Fibroblast of the aortic adventitia (primary cell): ENCODE measurements around the gene USP36. TPM values are rescaled to one million over a fixed set of nuclear protein-coding genes. Genes with fewer than 3 reads are reported as not detected.

Experiments used
- DNase-seq: peaks from one replicate; pipeline ENCODE4 v3.0.0-alpha.2; 2010; ENCODE audit warnings: low read depth
- H3K4me3 ChIP-seq: 2 replicates; pipeline ENCODE4 v1.5.1; 2011; ENCODE audit warnings: low read depth, mild to moderate bottlenecking, control low read depth, low read length, moderate library complexity
- CTCF ChIP-seq: IDR thresholded peaks from 2 replicates; pipeline ENCODE4 v1.5.1; 2011; ENCODE audit warnings: mild to moderate bottlenecking, low read length, control low read depth, inconsistent platforms; ENCODE audit not compliant: insufficient read depth
- total RNA-seq: library from RNA; depleted of rRNA; stranded (reverse); fragments of >200 nt; gene quantifications from 2 replicates; pipeline ENCODE4 v1.2.3, GENCODE V29; 2012; ENCODE audit warnings: low replicate concordance

Gene USP36
- total RNA-seq, 1 donor, result 36.7 TPM

- H3K4me3 ChIP-seq, result no peak overlapping the region
- no peak for DNase-seq
- no peak for TF ChIP-seq CTCF
Measured at GRCh38 chr17:78797213-78797612, 43.4 kb downstream of the USP36 start.

- no peak for DNase-seq
- TF ChIP-seq CTCF, result no peak
- no peak overlapping the region for H3K4me3 ChIP-seq
Measured at GRCh38 chr17:78796517-78796900, 44.1 kb downstream of the USP36 start.

- H3K4me3 ChIP-seq, result no peak overlapping the region
- no peak for TF ChIP-seq CTCF
- no peak for DNase-seq
Measured at GRCh38 chr17:78795861-78796516, 44.6 kb downstream of the USP36 start.

GRCh38 chr17:78794864-78795640, 45.6 kb downstream of the USP36 start:
- DNase-seq, result no peak
- no peak overlapping the region for H3K4me3 ChIP-seq
- no peak for TF ChIP-seq CTCF

GRCh38 chr17:78794399-78794798, 46.2 kb downstream of the USP36 start:
- no peak for DNase-seq
- TF ChIP-seq CTCF, result no peak
- H3K4me3 ChIP-seq, result no peak overlapping the region

- DNase-seq, result no peak
- no peak for TF ChIP-seq CTCF
- H3K4me3 ChIP-seq, result no peak overlapping the region
Measured at GRCh38 chr17:78793968-78794367, 46.6 kb downstream of the USP36 start.
